GM12878 (cell line): Measurements from ENCODE around the gene IRF9. TPM values are rescaled to one million over a fixed set of nuclear protein-coding genes. Genes with fewer than 3 reads are reported as not detected.

Source experiments
- ATAC-seq: fragments of 200-7000 bp; cut with Tn5 transposase; 3 replicates; pipeline ENCODE4 v1.9.1; 2020; ENCODE audit warnings: mild to moderate bottlenecking, moderate library complexity
- BruUV-seq: library from RNA; stranded (reverse); fragments of 400-500 nt; replicated peaks from 2 replicates; lab custom pipeline; 2021; lab: Mats Ljungman, UMichigan
- CTCF ChIA-PET: fragments of 300-600 bp; sonication (Branson Sonifier 250); formaldehyde crosslinking; extraction: SDS; loops from one replicate; lab custom pipeline; 2021; ENCODE audit warnings: inconsistent platforms; lab: Yijun Ruan, JAX
- POLR2A ChIA-PET: fragments of 350-600 bp; formaldehyde crosslinking; extraction: SDS; loops from one replicate; lab custom pipeline; 2021; ENCODE audit warnings: inconsistent platforms; lab: Charles Lee
- RAD21 ChIA-PET: fragments of 300-600 bp; sonication (Branson Sonifier 250); formaldehyde crosslinking; loops from one replicate; lab custom pipeline; 2023; ENCODE audit warnings: antibody characterized with exemption; ENCODE audit not compliant: unreplicated experiment; lab: Charles Lee
- SMC1A ChIA-PET: fragments of 300-600 bp; sonication (Branson Sonifier 250); formaldehyde crosslinking; loops from one replicate; lab custom pipeline; 2023; ENCODE audit not compliant: unreplicated experiment, uncharacterized antibody; lab: Charles Lee
- DNase-seq: peaks from one replicate; pipeline ENCODE4 v3.0.0-alpha.2; 2011; ENCODE audit warnings: low read depth, low spot score
- FAIRE-seq: peaks from 3 replicates; lab custom pipeline; 2011; peaks lifted over from hg19 to GRCh38; lab: Jason Lieb, UNC
- H2AFZ ChIP-seq: 2 replicates; pipeline ENCODE4 v1.6.0; 2011; ENCODE audit warnings: low read depth, low read length, control low read depth; ENCODE audit not compliant: control insufficient read depth
- H3K27ac ChIP-seq: 2 replicates; pipeline ENCODE4 v1.5.1; 2011; ENCODE audit warnings: control low read depth; ENCODE audit not compliant: control insufficient read depth, insufficient read depth
- H3K27me3 ChIP-seq, 2 experiments: replicated peaks in 1 of 2; 2 replicates each; pipeline versions ENCODE4 v1.6.0 to v1.6.1; 2011; ENCODE audit warnings: low read length in 1 of 2; ENCODE audit not compliant: control insufficient read depth in 2 of 2, insufficient read depth in 2 of 2
- H3K36me3 ChIP-seq, 2 experiments: 2 replicates each; pipeline ENCODE4 v1.5.1; 2011; ENCODE audit warnings: low read length in 1 of 2; ENCODE audit not compliant: control insufficient read depth in 2 of 2, insufficient read depth in 2 of 2
- H3K4me1 ChIP-seq: 2 replicates; pipeline ENCODE4 v1.6.1; 2011; ENCODE audit warnings: mild to moderate bottlenecking, low read length, moderate library complexity, mixed read lengths; ENCODE audit not compliant: control insufficient read depth, insufficient read depth
- H3K4me2 ChIP-seq: 2 replicates; pipeline ENCODE4 v1.6.0; 2011; ENCODE audit warnings: control low read depth; ENCODE audit not compliant: control insufficient read depth, insufficient read depth
- H3K4me3 ChIP-seq: fragments of 200-600 bp; sonication (generic); 2 replicates; pipeline ENCODE4 v1.5.1; 2016
- H3K79me2 ChIP-seq: 2 replicates; pipeline ENCODE4 v1.6.0; 2011; ENCODE audit warnings: low read length; ENCODE audit not compliant: control insufficient read depth, insufficient read depth
- H3K9ac ChIP-seq: 2 replicates; pipeline ENCODE4 v1.8.0; 2011; ENCODE audit warnings: low read length, control low read depth, mixed read lengths; ENCODE audit not compliant: control insufficient read depth, insufficient read depth
- H3K9me3 ChIP-seq: replicated peaks from 3 replicates; pipeline ENCODE4 v1.5.1; 2011; ENCODE audit warnings: mild to moderate bottlenecking, low read length; ENCODE audit not compliant: control insufficient read depth, insufficient read depth
- H4K20me1 ChIP-seq: 2 replicates; pipeline ENCODE4 v1.6.0; 2011; ENCODE audit not compliant: control insufficient read depth, insufficient read depth
- POLR2A ChIP-seq: IDR thresholded peaks from 2 replicates; pipeline ENCODE4 v1.6.1; 2011; ENCODE audit warnings: low read depth, mild to moderate bottlenecking, low read length
- SPI1 ChIP-seq: IDR thresholded peaks from 2 replicates; pipeline ENCODE4 v1.6.1; 2011; ENCODE audit warnings: low read depth, mild to moderate bottlenecking, low read length, moderate library complexity, borderline replicate concordance; ENCODE audit not compliant: insufficient read depth
- WGBS: methylation state at CpG from one replicate; pipeline ENCODE4 v1.1.6; 2016; ENCODE audit warnings: low lambda C conversion rate; ENCODE audit not compliant: insufficient replicate concordance, insufficient coverage; ENCODE audit errors: missing lambda C conversion rate; 5-methylcytosine and 5-hydroxymethylcytosine counted together
- in situ Hi-C: fragments of 300-500 bp; cut with MboI; formaldehyde crosslinking; loops from 9 replicates; pipeline ENCODE4 v1.14.3; 2018; ENCODE audit warnings: mixed read lengths
- intact Hi-C: fragments of 100-400 bp; cut with micrococcal nuclease; formaldehyde crosslinking; loops from one replicate; pipeline ENCODE4 v1.14.2; 2022; ENCODE audit not compliant: unreplicated experiment
- polyA plus RNA-seq, 11 experiments: library from polyadenylated mRNA; depleted of rRNA in 4 of 11; unstranded in 6 of 11; stranded (reverse) in 5 of 11; fragments of >200 nt; fragmentation: Nextera tagmentation in 4 of 11; fragmentation: Illumina TruSeq in 1 of 11; extraction: Ambion mirVana in 4 of 11; extraction: Trizol in 1 of 11; gene quantifications; 1 replicate in 1 of 11; 2 replicates in 10 of 11; pipeline versions ENCODE4 v1.2.1 to v1.2.3, GENCODE V29; 2011 to 2016; ENCODE audit warnings: inconsistent platforms in 2 of 11, missing spikeins in 2 of 11, low read depth in 1 of 11
- total RNA-seq, 4 experiments: library from RNA; depleted of rRNA in 3 of 4; stranded (reverse); fragments of >200 nt in 3 of 4; fragmentation: Illumina TruSeq in 1 of 4; extraction: Trizol in 1 of 4; gene quantifications; 2 replicates each; pipeline versions ENCODE4 v1.2.1 to v1.2.3, GENCODE V29; 2013 to 2021

The IRF9 gene
- total and polyA plus RNA-seq, 10 of the 15 experiments (the other 5 are each of a cell fraction or from before 2014, with no cell fraction given) = 47.6 to 234 (median 148) TPM

DNA sequence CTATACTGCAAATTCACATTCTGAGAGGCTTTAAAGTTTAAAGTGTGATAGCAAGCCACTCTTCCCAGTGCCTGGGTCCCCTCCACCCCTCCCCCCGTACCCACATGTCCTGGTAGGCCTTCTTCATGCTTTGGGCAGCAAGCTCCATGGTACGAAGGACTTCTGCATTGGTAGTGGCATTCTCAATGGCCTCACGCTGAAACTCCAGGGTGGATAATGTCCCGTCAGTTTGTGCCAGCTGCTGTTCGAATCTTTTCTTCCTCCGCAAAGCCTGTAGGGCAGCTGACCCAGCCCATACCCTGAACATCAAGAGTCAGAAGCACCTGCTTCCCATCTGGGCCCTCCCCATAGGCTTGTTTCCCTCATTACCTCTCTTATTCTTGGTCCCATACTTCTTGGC lies 50.2 kb downstream of the IRF9 start:
- H2AFZ ChIP-seq = no peak overlapping the region
- peaks cover 15% of the 10 kb centered on the region for H3K4me1 ChIP-seq
- ChIA-PET SMC1A (interaction anchor here (1.0 to 1.7 kb wide), 4 partner anchors 17 to 62 kb away, joined by 3 to 5 read pairs (median 3); partner anchors contain the start of gene TINF2), RAD21 (interaction anchor here (0.9 to 1.8 kb wide), 2 partner anchors 86 to 155 kb away, joined by 4 to 5 read pairs; no protein-coding TSS in a partner anchor), CTCF (interaction anchor here (1.0 to 6.3 kb wide), 6 partner anchors 10 to 220 kb away, joined by 3 to 54 read pairs (median 4); partner anchors contain the start of genes IRF9, TINF2 and TM9SF1), POLR2A (interaction anchor here (0.8 to 4.3 kb wide), 8 partner anchors 12 to 97 kb away, joined by 3 to 50 read pairs (median 5); partner anchors contain the start of genes DCAF11, IPO4, IRF9 and TM9SF1)
- DNase-seq (no peak), FAIRE-seq (no peak), ATAC-seq (no peak)
- H3K9me3 ChIP-seq = no peaks in the 10 kb centered on the region
- H3K4me2 ChIP-seq = no peak overlapping the region; the same call in 1 of the 2 replicates
- in situ Hi-C loops = no loop called here
- BruUV-seq = no TSS peak
- no peak overlapping the region for H3K9ac ChIP-seq
- no peaks in the 10 kb centered on the region for H3K27me3 ChIP-seq
- H3K36me3 ChIP-seq = peaks cover 3 to 36% of the 10 kb centered on the region in 2 experiments; a peak in 3 of 4 replicates
- no peak overlapping the region for H3K27ac ChIP-seq
- intact Hi-C loops = loop anchor here (10.0 kb wide), 1 partner anchor 197 kb away; no protein-coding TSS in a partner anchor
- TF ChIP-seq POLR2A = 0 out of 2 replicates have a peak, but pooled peaks have one; percentile 20
- no peak for TF ChIP-seq SPI1
- WGBS = 95% methylated on average over 6 of the region's 6 CpGs
- 0 out of 2 replicates have a peak, but pooled peaks cover 3% of the 10 kb centered on the region for H4K20me1 ChIP-seq
- H3K79me2 ChIP-seq = peaks cover 19% of the 10 kb centered on the region
- no peak overlapping the region for H3K4me3 ChIP-seq
